WTC11 (cell line): ENCODE measurements around the gene YEATS2. TPM values are rescaled to one million over a fixed set of nuclear protein-coding genes. Genes with fewer than 3 reads are reported as not detected.
A peak's percentile ranks its signal among the peaks of the same experiment; 100 is the strongest.

Source experiments
- AR ChIP-seq: fragments of 250-450 bp; sonication (Bioruptor Pico); IDR thresholded peaks from 2 replicates; pipeline ENCODE4 v1.9.0; 2021; ENCODE audit warnings: mild to moderate bottlenecking
- CREM ChIP-seq: sonication (generic); formaldehyde crosslinking; IDR thresholded peaks from 2 replicates; pipeline ENCODE4 v1.8.1; 2022; ENCODE audit warnings: mild to moderate bottlenecking, missing genetic modification reagents, moderate library complexity
- E2F4 ChIP-seq: sonication (generic); formaldehyde crosslinking; IDR thresholded peaks from 2 replicates; pipeline ENCODE4 v1.8.1; 2022; ENCODE audit warnings: low read depth, mild to moderate bottlenecking, moderate library complexity, missing genetic modification reagents, borderline replicate concordance
- ELF4 ChIP-seq: sonication (generic); formaldehyde crosslinking; IDR thresholded peaks from 2 replicates; pipeline ENCODE4 v1.8.1; 2022; ENCODE audit warnings: low read depth, mild to moderate bottlenecking, moderate library complexity, missing genetic modification reagents
- ERG ChIP-seq: fragments of 250-450 bp; sonication (Bioruptor Pico); IDR thresholded peaks from 2 replicates; pipeline ENCODE4 v1.8.0; 2021; ENCODE audit warnings: mild to moderate bottlenecking
- ETV6 ChIP-seq: sonication (generic); formaldehyde crosslinking; IDR thresholded peaks from 2 replicates; pipeline ENCODE4 v1.8.1; 2022; ENCODE audit warnings: mild to moderate bottlenecking, missing genetic modification reagents
- FOXJ3 ChIP-seq: sonication (generic); formaldehyde crosslinking; IDR thresholded peaks from 2 replicates; pipeline ENCODE4 v1.9.0; 2021; ENCODE audit warnings: missing genetic modification reagents, mild to moderate bottlenecking, borderline replicate concordance
- GTF2I ChIP-seq: fragments of 250-450 bp; sonication (Bioruptor Pico); conservative IDR thresholded peaks from 2 replicates; pipeline ENCODE4 v1.4.0; 2021; ENCODE audit warnings: mild to moderate bottlenecking
- JUN ChIP-seq: sonication (generic); formaldehyde crosslinking; IDR thresholded peaks from 2 replicates; pipeline ENCODE4 v1.8.0; 2023; ENCODE audit warnings: mild to moderate bottlenecking, missing genetic modification reagents
- KAT7 ChIP-seq: sonication (generic); formaldehyde crosslinking; IDR thresholded peaks from 2 replicates; pipeline ENCODE4 v1.8.1; 2023; ENCODE audit warnings: missing genetic modification reagents, mild to moderate bottlenecking, borderline replicate concordance
- NR1H2 ChIP-seq: sonication (generic); formaldehyde crosslinking; IDR thresholded peaks from 2 replicates; pipeline ENCODE4 v1.9.0; 2021; ENCODE audit warnings: mild to moderate bottlenecking, moderate library complexity, missing genetic modification reagents
- OVOL2 ChIP-seq: fragments of 250-450 bp; sonication (Bioruptor Pico); IDR thresholded peaks from 2 replicates; pipeline ENCODE4 v1.9.0; 2021; ENCODE audit warnings: mild to moderate bottlenecking, borderline replicate concordance
- PRDM15 ChIP-seq: sonication (generic); formaldehyde crosslinking; IDR thresholded peaks from 2 replicates; pipeline ENCODE4 v1.8.0; 2022; ENCODE audit warnings: missing genetic modification reagents
- SOX15 ChIP-seq: fragments of 250-450 bp; sonication (Bioruptor Pico); IDR thresholded peaks from 2 replicates; pipeline ENCODE4 v1.9.0; 2021; ENCODE audit warnings: mild to moderate bottlenecking
- STAT6 ChIP-seq: sonication (generic); formaldehyde crosslinking; conservative IDR thresholded peaks from 2 replicates; pipeline ENCODE4 v1.8.1; 2023; ENCODE audit warnings: mild to moderate bottlenecking, low read depth, missing genetic modification reagents, moderate library complexity
- TP53 ChIP-seq: sonication (generic); formaldehyde crosslinking; IDR thresholded peaks from 2 replicates; pipeline ENCODE4 v1.8.1; 2023; ENCODE audit warnings: mild to moderate bottlenecking, missing genetic modification reagents
- ZBTB21 ChIP-seq: sonication (generic); formaldehyde crosslinking; IDR thresholded peaks from 2 replicates; pipeline ENCODE4 v1.8.1; 2023; ENCODE audit warnings: mild to moderate bottlenecking, missing genetic modification reagents, borderline replicate concordance
- ZNF281 ChIP-seq: sonication (generic); formaldehyde crosslinking; IDR thresholded peaks from 2 replicates; pipeline ENCODE4 v1.8.0; 2023; ENCODE audit warnings: mild to moderate bottlenecking, missing genetic modification reagents
- ZNF416 ChIP-seq: fragments of 250-450 bp; sonication (Bioruptor Pico); IDR thresholded peaks from 2 replicates; pipeline ENCODE4 v1.9.0; 2021; ENCODE audit warnings: mild to moderate bottlenecking, inconsistent platforms
- ZNF671 ChIP-seq: fragments of 250-450 bp; sonication (Bioruptor Pico); IDR thresholded peaks from 2 replicates; pipeline ENCODE4 v1.8.0; 2021; ENCODE audit warnings: mild to moderate bottlenecking
- ZSCAN18 ChIP-seq: fragments of 250-450 bp; sonication (Bioruptor Pico); IDR thresholded peaks from 2 replicates; pipeline ENCODE4 v2.1.2; 2022; ENCODE audit warnings: mild to moderate bottlenecking, moderate library complexity
- total RNA-seq: library from RNA; stranded (reverse); gene quantifications from 3 replicates; pipeline ENCODE4 v1.2.3, GENCODE V29; 2021

The YEATS2 gene
- total RNA-seq, 1 experiment from 2014 or later: 42.5 TPM

- TF ChIP-seq FOXJ3 (CRISPR knock-in tag): no peak
- TF ChIP-seq NR1H2 (CRISPR knock-in tag): no peak
- TF ChIP-seq CREM (CRISPR knock-in tag): no peak
- TF ChIP-seq OVOL2 (CRISPR knock-in tag): no peak
- no peak for TF ChIP-seq JUN (CRISPR knock-in tag)
- TF ChIP-seq STAT6 (CRISPR knock-in tag): no peak
- no peak for TF ChIP-seq PRDM15 (CRISPR knock-in tag)
- no peak for TF ChIP-seq GTF2I (CRISPR knock-in tag)
- no peak for TF ChIP-seq TP53
- TF ChIP-seq ZSCAN18 (CRISPR knock-in tag): no peak
- TF ChIP-seq ZNF671 (CRISPR knock-in tag): no peak
- no peak for TF ChIP-seq ZNF281
- no peak for TF ChIP-seq ETV6 (CRISPR knock-in tag)
- TF ChIP-seq KAT7 (CRISPR knock-in tag): no peak
- no peak for TF ChIP-seq ERG (CRISPR knock-in tag)
- no peak; the same call in 1 of the 2 replicates for TF ChIP-seq E2F4 (CRISPR knock-in tag)
- TF ChIP-seq AR (CRISPR knock-in tag): no peak
- peak; percentile 79; the same call in 1 of the 2 replicates for TF ChIP-seq ELF4
- no peak for TF ChIP-seq ZNF416 (CRISPR knock-in tag)
- no peak for TF ChIP-seq ZBTB21
- no peak for TF ChIP-seq SOX15 (CRISPR knock-in tag)
Observed at GRCh38 chr3:183824761-183825455, 127.3 kb downstream of the YEATS2 start (continued).
